GM18858 (cell line): ENCODE results near the gene PDCD7.
"Not testable (repeated sequence)": the region's sequence is repeated elsewhere in the genome, so short reads cannot be mapped to it uniquely, and the experiment has no call there.

ENCODE experiments used
- ATAC-seq: cut with Tn5 transposase; IDR thresholded peaks from one replicate; pipeline ENCODE4 v1.9.1; 2021; ENCODE audit not compliant: unreplicated experiment

Gene PDCD7

DNA sequence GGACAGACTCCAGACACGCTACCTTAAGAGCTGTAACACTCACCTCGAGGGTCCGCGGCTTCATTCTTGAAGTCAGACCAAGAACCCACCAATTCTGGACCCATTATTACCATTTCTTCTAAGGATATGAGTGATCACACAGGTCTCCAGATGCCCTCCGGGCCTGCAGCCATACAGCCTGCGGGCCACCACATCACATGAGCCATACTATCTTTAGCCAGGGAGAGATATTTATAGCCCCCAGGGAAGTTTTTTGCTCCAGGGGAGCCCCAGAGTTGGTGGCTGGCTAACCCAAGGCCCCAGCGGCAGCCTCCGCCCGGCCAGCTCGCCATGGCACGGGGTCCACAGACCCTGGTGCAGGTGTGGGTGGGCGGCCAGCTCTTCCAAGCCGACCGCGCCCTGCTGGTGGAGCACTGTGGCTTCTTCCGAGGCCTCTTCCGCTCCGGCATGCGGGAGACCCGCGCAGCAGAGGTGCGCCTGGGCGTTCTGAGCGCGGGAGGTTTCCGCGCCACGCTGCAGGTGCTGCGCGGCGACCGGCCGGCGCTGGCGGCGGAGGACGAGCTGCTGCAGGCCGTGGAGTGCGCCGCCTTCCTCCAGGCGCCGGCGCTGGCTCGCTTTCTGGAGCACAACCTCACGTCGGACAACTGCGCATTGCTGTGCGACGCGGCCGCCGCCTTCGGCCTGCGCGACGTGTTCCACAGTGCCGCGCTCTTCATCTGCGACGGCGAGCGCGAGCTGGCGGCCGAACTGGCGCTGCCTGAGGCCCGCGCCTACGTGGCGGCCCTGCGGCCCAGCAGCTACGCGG is 56.9 kb downstream of the PDCD7 start, which contains the start of gene KBTBD13:
Gene KBTBD13, plus strand, starts transcription at position 261 of the 805 bp plus-strand sequence. Its CDS starts 70 bp downstream, at position 331.
- no peak for ATAC-seq

DNA sequence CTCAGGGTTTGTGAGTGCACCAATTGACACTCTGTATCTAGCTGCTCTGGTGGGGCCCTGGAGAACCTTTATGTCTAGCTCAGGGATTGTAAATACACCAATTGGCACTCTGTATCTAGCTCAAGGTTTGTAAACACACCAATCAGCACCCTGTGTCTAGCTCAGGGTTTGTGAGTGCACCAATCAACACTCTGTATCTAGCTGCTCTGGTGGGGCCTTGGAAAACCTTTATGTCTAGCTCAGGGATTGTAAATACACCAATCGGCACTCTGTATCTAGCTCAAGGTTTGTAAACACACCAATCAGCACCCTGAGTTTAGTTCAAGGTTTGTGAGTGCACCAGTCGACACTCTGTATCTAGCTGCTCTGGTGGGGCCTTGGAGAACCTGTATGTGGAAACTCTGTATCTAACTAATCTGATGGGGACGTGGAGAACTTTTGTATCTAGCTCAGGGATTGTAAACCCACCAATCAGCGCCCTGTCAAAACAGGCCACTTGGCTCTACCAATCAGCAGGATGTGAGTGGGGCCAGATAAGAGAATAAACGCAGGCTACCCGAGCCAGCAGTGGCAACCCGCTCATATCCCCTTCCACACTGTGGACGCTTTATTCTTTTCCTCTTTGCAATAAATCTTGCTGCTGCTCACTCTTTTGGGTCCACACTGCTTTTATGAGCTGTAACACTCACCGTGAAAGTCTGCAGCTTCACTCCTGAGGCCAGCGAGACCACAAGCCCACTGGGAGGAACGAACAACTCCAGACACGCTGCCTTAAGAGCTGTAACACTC is 57.8 kb downstream of the PDCD7 start:
- ATAC-seq, result not testable (repeated sequence)

DNA sequence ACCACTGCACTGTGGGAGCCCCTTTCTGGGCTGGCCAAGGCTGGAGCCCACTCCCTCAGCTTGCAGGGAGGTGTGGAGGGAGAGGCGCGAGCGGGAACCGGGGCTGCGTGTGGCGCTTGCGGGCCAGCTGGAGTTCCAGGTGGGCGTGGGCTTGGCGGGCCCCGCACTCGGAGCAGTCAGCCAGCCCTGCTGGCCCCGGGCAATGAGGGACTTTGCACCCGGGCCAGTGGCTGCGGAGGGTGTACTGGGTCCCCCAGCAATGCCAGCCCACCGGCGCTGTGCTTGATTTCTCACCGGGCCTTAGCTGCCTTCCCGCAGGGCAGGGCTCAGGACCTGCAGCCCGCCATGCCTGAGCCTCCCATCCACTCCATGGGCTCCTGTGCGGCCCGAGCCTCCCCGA is 58.7 kb downstream of the PDCD7 start:
- not testable (repeated sequence) for ATAC-seq

DNA sequence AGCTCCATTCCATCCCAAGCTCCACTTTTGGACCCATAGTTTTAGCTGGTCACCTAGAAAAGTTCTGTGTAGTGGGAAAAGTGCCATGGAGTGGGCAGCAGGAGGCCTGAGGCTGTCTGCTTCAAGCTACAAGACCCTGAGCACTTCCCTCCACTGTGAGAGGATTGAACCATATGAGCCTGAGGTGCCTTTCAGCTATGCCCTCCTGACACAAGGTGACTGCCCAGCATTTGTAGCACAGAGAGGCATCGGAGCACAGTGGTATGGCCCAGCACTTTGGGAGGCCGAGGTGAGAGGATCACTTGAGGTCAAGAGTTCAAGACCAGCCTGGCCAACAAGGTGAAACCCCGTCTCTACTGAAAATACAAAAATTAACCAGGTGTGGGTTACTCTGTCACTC is 61.0 kb downstream of the PDCD7 start:
- ATAC-seq, result no peak

DNA sequence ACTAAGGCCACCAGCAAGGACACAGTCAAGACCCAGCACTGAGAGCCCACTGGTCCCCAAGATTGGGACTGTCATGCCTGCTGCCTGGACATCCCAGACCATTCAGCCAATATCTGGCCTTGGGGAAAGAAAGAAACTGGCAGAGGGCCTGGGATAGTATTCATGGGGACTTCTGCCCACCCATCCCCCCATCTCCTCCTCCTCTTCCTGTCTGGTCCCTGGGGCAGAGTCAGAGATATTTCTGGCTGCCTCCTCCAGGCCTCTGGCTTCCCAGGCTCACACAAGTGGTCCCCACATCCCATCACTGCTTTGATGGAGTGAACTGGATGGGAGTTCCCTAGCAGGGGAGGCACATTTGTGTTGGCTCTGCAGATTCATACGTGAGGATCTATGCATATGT is 61.6 kb downstream of the PDCD7 start:
- no peak for ATAC-seq

DNA sequence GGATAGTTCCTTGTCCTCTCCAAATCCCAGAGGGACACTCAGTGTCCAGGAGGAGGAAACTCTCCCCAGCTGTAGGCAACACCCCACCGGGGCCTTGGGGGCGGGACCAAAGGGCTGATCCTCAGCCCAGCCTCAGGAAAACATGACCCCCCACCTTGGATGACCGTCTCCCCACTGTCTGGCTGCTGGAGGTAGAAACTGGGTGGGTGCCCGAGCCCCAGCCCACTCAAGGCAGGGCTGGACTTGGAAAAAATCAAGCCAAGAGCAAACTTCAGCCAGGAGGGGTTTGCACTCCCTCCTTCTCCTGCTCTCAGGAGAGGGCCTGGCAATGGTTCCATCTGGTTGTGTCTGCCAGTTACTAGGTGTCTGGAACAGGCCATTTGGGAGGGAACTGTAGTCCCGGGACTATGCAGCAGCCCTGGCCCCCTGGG is 62.2 kb downstream of the PDCD7 start:
- ATAC-seq, result no peak

DNA sequence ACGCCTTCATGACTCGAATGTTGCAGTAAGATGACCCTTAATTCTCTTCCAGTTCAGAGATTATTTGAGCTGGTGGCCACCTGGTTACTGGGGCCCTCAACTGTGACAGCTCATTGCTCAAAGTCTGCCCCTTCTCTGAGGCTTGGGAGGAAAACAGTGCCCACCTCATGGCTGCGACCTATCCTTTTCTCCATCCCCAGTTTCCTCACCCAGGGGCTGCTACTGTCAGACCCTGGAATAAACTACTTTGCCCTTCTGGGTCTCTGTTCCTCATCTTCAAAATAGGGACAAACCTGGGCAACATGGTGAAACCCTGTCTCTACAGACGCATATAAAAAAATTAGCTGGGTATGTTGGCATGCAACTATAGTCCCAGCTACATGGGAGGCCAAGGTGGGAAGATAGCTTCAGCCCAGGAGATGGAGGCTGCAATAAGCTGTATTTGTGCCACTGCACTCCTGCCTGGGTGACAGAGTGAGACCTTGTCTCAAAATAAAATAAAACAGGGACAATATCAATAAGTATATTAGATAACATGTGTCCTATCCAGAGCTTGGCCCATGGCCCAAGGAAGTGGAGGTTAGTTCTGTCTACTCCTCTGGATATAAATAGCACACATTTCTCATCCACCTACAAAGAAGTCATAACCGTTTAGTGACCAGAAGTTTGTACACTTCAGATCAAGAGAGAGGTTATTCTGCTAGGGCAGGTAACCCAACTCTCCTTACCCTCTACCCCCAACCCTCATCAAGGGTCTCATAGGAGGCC is 63.6 kb downstream of the PDCD7 start:
- no peak for ATAC-seq

DNA sequence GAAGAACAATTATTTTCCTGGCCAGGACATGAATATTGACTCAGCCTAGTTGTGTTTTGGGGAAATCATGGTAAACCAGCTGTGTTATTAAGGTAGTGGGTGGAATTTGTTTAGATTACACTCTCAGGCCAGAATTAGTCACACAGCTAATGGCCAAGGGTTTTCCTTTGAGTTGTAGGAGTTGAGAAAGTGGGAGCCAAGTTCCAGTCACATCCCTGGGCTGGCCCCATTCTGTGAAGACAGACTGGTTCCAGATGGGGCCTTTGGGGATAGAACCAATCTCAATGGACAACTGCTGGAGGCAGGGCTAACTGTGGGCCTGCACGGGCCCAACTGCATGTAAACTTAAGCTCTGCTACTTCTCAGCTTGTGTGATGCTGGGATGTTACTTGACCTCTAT is 64.4 kb downstream of the PDCD7 start:
- no peak for ATAC-seq

DNA sequence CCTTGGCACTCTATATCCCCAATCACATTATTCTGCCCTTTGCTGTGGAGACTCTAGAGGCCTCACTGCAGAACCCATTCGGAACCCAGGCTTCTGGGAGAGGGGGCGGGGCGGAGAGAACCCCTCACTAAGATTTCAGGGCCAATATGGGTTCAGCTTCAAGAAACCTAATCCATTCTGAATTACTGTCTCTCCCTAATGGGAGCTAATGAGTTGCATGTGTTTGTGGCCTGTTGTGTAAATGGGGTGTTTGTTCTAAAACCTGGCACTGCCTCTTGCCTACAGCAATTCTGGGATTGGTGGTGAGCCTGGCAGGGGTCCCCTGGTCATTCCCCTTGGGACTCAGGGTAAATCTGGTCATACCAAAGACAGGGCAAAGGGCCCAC is 65.2 kb downstream of the PDCD7 start:
- ATAC-seq, result no peak

DNA sequence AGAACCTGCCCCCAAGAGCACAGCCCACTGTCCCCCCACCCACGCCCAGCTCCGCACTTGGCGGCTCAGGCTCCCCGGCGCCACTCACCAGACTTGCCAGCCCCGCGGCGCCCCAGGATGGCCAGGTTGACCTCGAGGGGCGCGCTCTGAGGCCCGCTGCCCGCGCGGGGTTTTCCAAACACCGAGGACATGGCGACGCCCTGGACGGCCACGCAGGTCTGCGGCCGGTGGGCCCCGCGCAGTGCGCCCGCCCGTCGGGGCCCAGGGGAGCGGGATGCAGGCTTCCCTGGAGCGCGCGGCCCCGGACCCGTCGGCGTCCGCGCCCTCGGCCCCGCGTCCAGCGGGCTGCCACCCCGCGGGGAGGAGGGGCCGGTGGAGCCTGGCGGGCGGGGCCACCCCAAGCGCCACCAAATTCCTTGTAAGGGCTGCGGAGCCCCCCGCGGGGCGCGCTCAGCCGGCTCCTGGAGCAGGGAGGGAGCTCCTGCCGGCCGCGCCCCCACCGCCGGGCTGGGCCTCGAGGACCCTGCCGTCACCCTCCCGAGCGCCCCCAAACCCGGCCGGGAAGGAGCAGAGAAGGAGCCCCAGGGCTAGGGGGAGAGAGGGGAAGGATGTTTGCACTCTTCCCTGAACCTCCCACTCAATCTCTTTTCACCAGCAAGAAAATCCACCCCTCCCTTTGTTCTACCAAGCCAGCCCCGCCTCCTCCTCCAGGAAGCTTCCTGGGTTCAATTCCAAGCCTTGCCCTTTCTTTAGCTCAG is 65.8 kb downstream of the PDCD7 start, which contains the start of gene RASL12:
Gene RASL12, minus strand, starts transcription at position 347 of the 758 bp plus-strand sequence. Its CDS starts 156 bp downstream, at position 191.
- ATAC-seq, result no peak
